ENCODE data around the gene HIC2.
"Not testable (repeated sequence)": the region's sequence is repeated elsewhere in the genome, so short reads cannot be mapped to it uniquely, and the experiment has no call there.

The HIC2 gene

DNA sequence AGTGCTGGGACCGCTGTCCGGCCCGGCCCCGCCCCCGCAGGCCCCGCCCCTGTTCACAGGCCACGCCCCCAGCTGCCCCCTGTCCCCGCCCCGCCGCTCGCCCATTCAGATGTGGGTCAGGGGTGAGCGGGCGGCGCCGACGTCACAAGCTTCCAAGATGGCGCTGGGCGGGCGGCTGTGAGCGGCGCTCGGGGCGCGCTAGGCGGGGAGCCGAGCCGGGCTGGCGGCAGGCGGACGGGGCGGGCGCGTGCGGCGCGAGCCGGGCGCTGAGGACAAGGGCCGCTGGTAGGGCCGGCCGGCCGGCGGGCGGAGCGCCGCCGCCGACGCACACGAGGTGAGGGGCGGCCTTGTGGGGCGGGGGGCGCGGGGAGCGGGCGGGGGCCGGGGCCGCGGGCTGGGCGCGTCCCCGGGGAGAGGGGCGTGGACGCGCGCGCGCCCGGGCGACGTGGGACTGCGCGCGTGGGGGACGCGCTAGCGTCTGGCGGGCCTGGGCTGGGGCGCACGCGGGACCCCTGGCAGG is at the start of gene HIC2:
Gene HIC2 (plus strand): TSS at position 145 of the 520 bp plus-strand sequence. CDS start 25,461 bp downstream, outside the sequence.
- peak within 1 kb of the TSS; percentile 48 to 54 for H3K4me3 ChIP-seq (replicated peaks in 1 of 2; ENCODE audit: low read depth in 2 of 2, low read length in 2 of 2)
- DNase-seq (ENCODE audit: low read depth in 2 of 2): not testable (repeated sequence)

DNA sequence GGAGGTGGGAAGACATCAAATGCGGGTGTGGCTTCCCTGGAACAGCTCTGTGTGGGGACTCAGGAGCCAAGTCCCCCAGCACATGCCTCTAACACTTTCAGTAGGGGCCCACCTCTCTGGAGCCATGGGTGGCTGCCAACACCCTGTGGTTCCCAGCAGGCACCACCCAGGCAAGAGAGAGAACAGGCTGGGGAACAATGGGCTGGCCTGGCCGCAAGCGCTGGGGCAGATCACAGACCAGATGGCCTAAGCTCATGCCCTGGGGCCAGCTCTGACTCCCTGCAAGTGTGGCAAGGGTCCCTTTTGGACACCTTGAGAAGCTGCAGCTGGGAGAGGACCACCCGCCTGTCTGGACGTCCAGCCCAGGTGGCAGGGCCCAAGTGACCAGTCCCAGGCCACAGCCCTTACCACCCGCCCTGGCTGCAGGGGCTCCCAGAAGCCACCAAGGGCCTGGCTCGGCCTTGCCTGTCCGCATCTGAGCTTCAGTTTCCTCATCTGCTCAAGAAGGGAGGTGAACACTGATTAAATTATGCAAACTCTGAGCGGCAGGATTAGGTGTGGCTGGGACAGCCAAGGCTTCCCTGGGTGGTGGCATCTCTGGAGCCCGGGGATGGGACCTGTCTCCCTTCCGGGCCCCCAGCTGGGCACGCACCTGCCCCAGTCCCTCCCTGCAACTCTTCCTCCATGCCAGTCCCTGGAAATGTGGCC is 48.4 kb upstream of the HIC2 start:
- DNase-seq (ENCODE audit: low read depth in 2 of 2); H3K4me3 ChIP-seq (replicated peaks in 1 of 2; ENCODE audit: low read depth in 2 of 2, low read length in 2 of 2): not testable (repeated sequence)

GRCh38 chr22:21375880-21376279 is 41.3 kb upstream of the HIC2 start:
- not testable (repeated sequence) for DNase-seq (ENCODE audit: low read depth in 2 of 2); H3K4me3 ChIP-seq (replicated peaks in 1 of 2; ENCODE audit: low read depth in 2 of 2, low read length in 2 of 2)

DNA sequence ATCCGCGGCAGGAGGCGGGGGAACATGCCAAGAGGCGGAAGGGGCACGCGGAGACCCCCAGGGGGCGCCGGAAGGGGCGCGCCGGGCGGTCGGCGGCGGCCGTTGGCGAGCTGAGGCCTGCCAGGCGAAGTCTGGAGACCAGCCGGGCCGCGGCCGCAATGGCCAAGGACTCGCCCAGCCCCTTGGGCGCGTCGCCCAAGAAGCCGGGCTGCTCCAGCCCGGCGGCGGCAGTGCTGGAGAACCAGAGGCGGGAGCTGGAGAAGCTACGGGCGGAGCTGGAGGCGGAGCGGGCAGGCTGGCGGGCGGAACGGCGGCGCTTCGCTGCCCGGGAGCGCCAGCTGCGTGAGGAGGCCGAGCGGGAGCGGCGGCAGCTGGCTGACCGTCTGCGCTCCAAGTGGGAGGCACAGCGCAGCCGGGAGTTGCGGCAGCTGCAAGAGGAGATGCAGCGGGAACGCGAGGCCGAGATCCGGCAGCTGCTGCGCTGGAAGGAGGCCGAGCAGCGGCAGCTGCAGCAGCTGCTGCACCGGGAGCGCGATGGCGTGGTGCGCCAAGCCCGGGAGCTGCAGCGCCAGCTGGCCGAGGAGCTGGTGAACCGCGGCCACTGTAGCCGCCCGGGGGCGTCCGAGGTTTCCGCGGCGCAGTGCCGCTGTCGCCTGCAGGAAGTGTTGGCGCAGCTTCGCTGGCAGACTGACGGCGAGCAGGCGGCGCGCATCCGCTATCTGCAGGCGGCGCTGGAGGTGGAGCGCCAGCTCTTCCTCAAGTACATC is 33.3 kb upstream of the HIC2 start, which contains the start of gene RIMBP3B:
Gene RIMBP3B (plus strand): TSS at position 51 of the 767 bp plus-strand sequence. CDS start 108 bp downstream, at position 159.
- DNase-seq (ENCODE audit: low read depth in 2 of 2); H3K4me3 ChIP-seq (replicated peaks in 1 of 2; ENCODE audit: low read depth in 2 of 2, low read length in 2 of 2): not testable (repeated sequence)

GRCh38 chr22:21384468-21385357 is 32.5 kb upstream of the HIC2 start:
- DNase-seq (ENCODE audit: low read depth in 2 of 2); H3K4me3 ChIP-seq (replicated peaks in 1 of 2; ENCODE audit: low read depth in 2 of 2, low read length in 2 of 2): not testable (repeated sequence)

DNA sequence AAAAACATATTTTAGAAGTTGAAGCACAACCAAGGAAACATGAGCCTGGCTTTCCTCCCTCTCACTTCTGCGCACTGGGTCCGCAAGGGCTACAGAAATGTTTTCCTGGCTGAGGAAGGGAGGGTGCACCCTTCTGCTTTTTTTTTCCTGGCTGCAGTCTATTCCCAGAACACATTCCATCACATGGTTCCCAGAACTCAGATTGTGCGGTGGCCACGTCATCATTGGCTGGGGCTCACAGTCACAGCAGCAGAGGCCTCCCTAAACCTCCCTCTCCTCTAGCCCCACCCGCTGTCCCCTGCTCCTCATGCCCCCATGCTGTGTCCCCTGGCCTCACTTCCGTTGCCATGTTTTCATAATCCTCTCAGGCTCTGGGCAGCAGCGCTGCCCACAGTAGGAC is 27.7 kb upstream of the HIC2 start:
- not testable (repeated sequence) for H3K4me3 ChIP-seq (replicated peaks in 1 of 2; ENCODE audit: low read depth in 2 of 2, low read length in 2 of 2); DNase-seq (ENCODE audit: low read depth in 2 of 2)

DNA sequence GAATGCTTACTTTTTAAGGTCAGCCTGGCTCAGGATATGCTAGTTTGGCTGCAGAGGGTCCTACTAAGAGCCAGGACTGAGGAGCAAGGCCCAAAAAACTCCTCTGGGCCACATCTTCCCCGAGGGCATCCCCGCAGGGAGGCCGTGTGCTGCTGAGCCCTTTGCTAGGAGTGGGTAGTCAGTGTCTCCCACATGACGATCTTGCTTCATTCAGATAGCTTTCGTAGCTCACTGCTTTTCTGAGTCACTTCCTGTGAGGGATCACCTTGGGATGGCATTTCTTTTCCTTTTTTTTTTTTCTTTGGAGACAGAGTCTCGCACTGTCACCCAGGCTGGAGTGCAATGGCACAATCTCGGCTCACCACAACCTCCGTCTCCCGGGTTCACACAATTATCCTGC is 27.2 kb upstream of the HIC2 start:
- not testable (repeated sequence) for H3K4me3 ChIP-seq (replicated peaks in 1 of 2; ENCODE audit: low read depth in 2 of 2, low read length in 2 of 2); DNase-seq (ENCODE audit: low read depth in 2 of 2)

GRCh38 chr22:21394613-21395012 is 22.6 kb upstream of the HIC2 start:
- H3K4me3 ChIP-seq (replicated peaks in 1 of 2; ENCODE audit: low read depth in 2 of 2, low read length in 2 of 2); DNase-seq (ENCODE audit: low read depth in 2 of 2): not testable (repeated sequence)

DNA sequence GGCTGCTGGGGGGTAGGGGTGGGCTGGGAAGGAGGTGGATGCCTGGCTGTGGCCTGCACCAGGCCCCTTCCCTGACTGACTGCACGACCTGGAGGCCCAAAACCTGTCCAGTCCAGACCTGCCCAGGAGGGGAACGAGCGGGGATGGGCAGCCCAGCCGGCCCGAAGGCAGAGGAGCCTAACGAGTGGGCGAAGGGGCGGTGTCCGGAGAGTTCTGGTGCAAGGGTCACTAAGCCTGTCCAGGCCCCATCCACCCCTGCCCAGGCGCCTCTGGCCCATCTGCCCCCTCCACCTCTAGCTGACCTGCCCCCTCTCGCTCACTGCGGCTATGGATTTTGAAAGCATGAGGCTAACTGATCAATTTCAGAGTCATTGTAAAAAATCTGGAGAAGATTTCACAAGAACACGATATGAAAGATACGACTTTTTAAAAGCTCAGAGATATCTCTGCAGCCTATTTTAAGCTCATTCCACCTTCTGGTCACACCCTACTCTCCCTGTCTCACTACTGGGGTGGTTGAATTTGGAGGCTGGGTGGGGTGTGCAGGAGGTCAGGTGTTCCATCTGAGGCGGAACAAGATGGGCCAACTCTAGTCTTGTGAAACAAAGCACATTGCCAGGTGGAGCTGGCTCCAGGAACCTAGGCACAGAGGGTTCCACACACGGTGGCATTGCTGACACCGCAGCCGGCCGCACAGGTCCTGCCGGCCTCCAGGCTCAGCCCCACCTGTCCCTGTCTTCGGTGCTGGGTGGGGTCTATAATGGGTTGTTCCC is 15.8 kb upstream of the HIC2 start:
- DNase-seq (ENCODE audit: low read depth in 2 of 2); H3K4me3 ChIP-seq (replicated peaks in 1 of 2; ENCODE audit: low read depth in 2 of 2, low read length in 2 of 2): not testable (repeated sequence)

DNA sequence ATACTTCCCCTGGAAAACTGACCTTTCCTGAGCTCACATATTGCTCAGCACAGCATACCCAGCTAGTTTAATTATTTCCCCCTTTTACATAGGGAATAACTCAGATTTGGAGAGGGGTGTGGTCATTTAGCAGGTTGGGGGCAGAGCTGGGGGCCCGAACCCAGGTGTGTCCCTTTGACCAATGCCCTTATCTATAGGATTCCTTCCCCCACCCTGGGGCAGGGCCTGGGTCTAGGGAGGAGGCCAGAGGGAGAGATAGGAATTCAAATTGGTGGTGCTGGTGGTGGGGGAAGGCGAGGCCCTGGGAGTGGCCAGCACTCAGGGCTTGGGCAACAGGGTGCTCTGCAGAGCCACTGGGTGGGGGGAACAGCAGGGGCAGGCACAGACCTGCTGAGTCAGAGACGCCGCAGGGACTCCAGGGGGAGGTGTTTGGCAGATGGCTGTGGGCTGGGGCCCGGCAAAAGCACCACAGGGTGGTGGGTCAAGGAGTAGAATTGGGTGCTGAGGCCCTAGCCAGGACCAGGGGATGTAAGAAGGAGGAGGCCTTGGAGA is 14.3 kb upstream of the HIC2 start:
- DNase-seq (ENCODE audit: low read depth in 2 of 2): not testable (repeated sequence)

DNA sequence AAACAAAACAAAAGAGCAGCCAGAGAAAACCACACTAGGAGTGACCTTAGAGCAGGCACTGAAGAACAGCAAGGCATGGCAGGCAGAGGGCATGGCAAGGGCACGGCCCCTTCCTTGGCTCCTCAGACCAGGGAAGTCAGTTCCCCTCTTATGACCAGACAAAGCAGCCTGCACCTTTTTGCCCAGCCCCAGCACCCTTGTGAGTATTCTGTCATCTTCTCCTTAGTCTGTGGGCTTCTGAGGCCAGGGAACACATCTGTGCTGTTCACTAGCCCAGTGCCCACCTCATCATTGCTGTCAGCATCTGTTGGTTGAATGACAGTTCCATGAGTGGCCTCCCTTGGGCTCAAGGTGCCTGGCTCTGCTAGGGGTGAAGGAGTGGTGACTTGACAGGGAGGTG is 10.0 kb upstream of the HIC2 start:
- DNase-seq (ENCODE audit: low read depth in 2 of 2); H3K4me3 ChIP-seq (replicated peaks in 1 of 2; ENCODE audit: low read depth in 2 of 2, low read length in 2 of 2): not testable (repeated sequence)

More for the DNA sequence above, 14.3 kb upstream of the HIC2 start:
- H3K4me3 ChIP-seq (replicated peaks in 1 of 2; ENCODE audit: low read depth in 2 of 2, low read length in 2 of 2): not testable (repeated sequence)

DNA sequence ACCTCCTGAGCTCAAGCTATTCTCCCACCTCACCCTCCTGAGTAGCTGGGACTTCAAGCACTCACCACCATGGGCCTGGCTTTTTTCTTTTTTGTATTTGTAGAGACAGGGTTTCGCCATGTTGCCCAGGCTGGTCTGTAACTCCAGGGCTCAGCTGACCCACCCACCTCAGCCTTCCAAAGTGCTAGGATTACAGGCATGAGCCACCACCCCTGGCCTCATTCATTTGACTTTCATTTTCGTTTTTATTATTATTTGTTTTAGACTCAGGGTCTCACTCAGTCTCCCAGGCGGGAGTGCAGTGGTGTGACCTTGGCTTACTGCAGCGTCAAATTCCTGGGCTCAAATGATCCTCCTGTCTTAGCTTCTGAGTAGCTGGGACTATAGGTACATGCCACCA is 9.4 kb upstream of the HIC2 start:
- not testable (repeated sequence) for H3K4me3 ChIP-seq (replicated peaks in 1 of 2; ENCODE audit: low read depth in 2 of 2, low read length in 2 of 2); DNase-seq (ENCODE audit: low read depth in 2 of 2)

- not testable (repeated sequence) for H3K4me3 ChIP-seq (replicated peaks in 1 of 2; ENCODE audit: low read depth in 2 of 2, low read length in 2 of 2); DNase-seq (ENCODE audit: low read depth in 2 of 2)
These were observed 796 bp upstream of the HIC2 start for GRCh38 chr22:21416375-21416774.

GRCh38 chr22:21417853-21418252 is 682 bp downstream of the HIC2 start:
- DNase-seq (ENCODE audit: low read depth in 2 of 2): not testable (repeated sequence)
- peak overlapping the region; percentile 48 to 54 for H3K4me3 ChIP-seq (replicated peaks in 1 of 2; ENCODE audit: low read depth in 2 of 2, low read length in 2 of 2)

DNA sequence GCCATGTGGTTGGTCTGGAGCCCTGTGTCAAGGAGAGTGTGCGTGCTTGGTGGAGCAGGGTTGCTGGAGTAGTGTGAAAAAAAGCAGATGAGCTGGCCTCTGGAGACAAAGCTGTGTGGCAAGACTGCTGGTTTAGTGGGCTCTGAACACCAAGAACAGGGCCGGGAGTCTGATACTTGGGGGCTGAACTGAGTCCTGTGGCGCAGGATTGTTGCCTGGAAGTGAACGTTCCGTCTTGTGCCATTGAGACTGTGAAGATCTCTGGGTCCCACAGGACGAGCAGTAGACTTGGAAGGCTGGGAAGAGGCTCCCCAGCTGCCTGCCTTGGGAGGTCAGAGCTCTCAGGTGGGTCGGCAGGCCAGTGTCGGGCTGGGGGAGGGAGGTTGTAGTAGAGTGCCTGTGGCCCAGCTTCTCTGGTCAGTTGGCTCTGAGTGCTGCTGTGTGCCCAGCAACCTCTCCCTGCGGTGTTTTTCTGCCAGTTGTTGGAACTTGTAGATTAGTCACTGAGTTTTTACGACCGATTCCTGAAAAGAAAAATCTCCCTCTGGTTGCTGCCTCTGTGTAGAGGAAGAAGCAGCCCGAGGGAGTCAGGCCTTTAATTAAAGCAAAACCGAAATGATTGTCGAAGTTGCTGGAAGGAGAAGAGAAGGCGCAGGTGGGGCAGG is 1.9 kb downstream of the HIC2 start:
- not testable (repeated sequence) for H3K4me3 ChIP-seq (replicated peaks in 1 of 2; ENCODE audit: low read depth in 2 of 2, low read length in 2 of 2); DNase-seq (ENCODE audit: low read depth in 2 of 2)

DNA sequence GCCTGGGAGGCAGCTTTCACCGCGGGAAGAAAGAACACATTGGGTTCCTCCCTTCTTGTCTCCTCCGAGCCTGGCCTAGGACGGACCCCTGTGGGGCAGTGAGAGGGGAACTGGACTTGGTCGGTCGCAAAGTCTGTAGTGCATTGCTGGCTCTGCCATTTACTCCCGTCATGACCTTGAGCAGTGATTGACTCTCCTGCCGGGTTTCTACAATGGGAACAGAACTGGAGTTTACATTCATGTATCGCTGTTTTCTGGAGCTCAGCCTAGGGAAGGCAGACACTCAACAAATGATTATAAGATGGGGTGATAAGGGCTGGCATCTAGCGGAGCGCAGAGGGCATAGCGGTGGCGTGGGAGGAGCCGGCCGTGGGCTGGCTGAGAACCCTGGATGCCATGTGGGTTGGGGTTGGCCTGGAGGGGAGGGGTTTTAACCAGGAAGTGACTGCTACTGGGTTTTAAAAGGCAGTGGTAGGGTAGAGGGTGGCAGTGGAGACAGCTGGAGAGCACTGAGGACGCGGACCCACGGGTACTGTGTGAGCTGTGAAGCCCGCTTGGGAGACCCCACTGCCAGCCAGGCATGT is 3.1 kb downstream of the HIC2 start:
- not testable (repeated sequence) for DNase-seq (ENCODE audit: low read depth in 2 of 2); H3K4me3 ChIP-seq (replicated peaks in 1 of 2; ENCODE audit: low read depth in 2 of 2, low read length in 2 of 2)

Measured in cardiac fibroblast (primary cell).